Measurements from ENCODE around the gene ITGA1.
"Not testable (repeated sequence)": the region's sequence is repeated elsewhere in the genome, so short reads cannot be mapped to it uniquely, and the experiment has no call there.

DNA sequence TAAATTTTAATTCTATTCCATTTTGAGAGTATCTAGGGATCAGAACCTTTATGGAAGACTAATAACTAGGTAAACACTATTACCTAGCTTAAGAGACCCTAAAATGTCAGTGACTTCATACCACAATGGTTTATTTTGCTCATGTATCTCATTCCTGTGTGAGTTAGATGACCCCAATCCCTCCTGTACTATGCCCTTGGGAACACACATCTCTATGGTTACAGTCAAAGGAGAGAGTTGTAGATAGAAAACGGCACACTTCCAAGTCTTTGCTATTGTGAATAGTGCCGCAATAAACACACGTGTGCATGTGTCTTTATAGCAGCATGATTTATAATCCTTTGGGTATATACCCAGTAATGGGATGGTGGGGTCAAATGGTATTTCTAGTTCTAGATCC lies 31.1 kb downstream of the ITGA1 start:
- TF ChIP-seq, protein P1, sequence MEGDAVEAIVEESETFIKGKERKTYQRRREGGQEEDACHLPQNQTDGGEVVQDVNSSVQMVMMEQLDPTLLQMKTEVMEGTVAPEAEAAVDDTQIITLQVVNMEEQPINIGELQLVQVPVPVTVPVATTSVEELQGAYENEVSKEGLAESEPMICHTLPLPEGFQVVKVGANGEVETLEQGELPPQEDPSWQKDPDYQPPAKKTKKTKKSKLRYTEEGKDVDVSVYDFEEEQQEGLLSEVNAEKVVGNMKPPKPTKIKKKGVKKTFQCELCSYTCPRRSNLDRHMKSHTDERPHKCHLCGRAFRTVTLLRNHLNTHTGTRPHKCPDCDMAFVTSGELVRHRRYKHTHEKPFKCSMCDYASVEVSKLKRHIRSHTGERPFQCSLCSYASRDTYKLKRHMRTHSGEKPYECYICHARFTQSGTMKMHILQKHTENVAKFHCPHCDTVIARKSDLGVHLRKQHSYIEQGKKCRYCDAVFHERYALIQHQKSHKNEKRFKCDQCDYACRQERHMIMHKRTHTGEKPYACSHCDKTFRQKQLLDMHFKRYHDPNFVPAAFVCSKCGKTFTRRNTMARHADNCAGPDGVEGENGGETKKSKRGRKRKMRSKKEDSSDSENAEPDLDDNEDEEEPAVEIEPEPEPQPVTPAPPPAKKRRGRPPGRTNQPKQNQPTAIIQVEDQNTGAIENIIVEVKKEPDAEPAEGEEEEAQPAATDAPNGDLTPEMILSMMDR (IDR thresholded peaks at IDR 0.05), result not testable (repeated sequence)
- TF ChIP-seq POLR2AphosphoS5 (IDR thresholded peaks at IDR 0.05); POLR2A (IDR thresholded peaks at IDR 0.05; ENCODE audit: low read depth): not testable (repeated sequence)
